GM23338 (cell line): ENCODE data around the gene UNKL. TPM values are rescaled to one million over a fixed set of nuclear protein-coding genes. Genes with fewer than 3 reads are reported as not detected.

ENCODE experiments used
- ATAC-seq: fragments of 200-7000 bp; cut with Tn5 transposase; 3 replicates; pipeline ENCODE4 v1.9.1; 2020
- DNase-seq: peaks from one replicate; pipeline ENCODE4 v3.0.0-alpha.2; 2015; ENCODE audit warnings: low spot score
- H2AFZ ChIP-seq: fragments of 200-600 bp; sonication (generic); 2 replicates; pipeline ENCODE4 v1.8.0; 2016; ENCODE audit warnings: antibody characterized with exemption, mild to moderate bottlenecking, moderate library complexity
- H3F3A ChIP-seq: fragments of 200-600 bp; sonication (generic); replicated peaks from 2 replicates; pipeline ENCODE4 v1.8.0; 2017; ENCODE audit warnings: antibody characterized with exemption, mixed run types, low read depth
- H3K27ac ChIP-seq: fragments of 200-600 bp; sonication (generic); 2 replicates; pipeline ENCODE4 v1.6.1; 2016; ENCODE audit warnings: low read depth
- H3K27me3 ChIP-seq: fragments of 200-600 bp; sonication (generic); 2 replicates; pipeline ENCODE4 v1.8.0; 2016; ENCODE audit warnings: mild to moderate bottlenecking, mixed run types, moderate library complexity; ENCODE audit not compliant: insufficient read depth
- H3K36me3 ChIP-seq: fragments of 200-600 bp; sonication (generic); 2 replicates; pipeline ENCODE4 v1.8.0; 2016; ENCODE audit warnings: mild to moderate bottlenecking; ENCODE audit not compliant: insufficient read depth
- H3K4me1 ChIP-seq: fragments of 200-600 bp; sonication (generic); 2 replicates; pipeline ENCODE4 v1.8.0; 2016; ENCODE audit warnings: mild to moderate bottlenecking, moderate library complexity; ENCODE audit not compliant: insufficient read depth
- H3K4me2 ChIP-seq: fragments of 200-600 bp; sonication (generic); 2 replicates; pipeline ENCODE4 v1.7.1; 2017; ENCODE audit warnings: mixed run types
- H3K4me3 ChIP-seq: fragments of 200-600 bp; sonication (generic); 2 replicates; pipeline ENCODE4 v1.6.1; 2016; ENCODE audit warnings: mixed run types
- H3K79me2 ChIP-seq: fragments of 200-600 bp; sonication (generic); replicated peaks from 2 replicates; pipeline ENCODE4 v1.8.0; 2017; ENCODE audit warnings: mild to moderate bottlenecking; ENCODE audit not compliant: insufficient read depth
- H3K9me2 ChIP-seq: fragments of 200-600 bp; sonication (generic); 2 replicates; pipeline ENCODE4 v1.8.0; 2017; ENCODE audit not compliant: insufficient read depth
- H4K20me1 ChIP-seq: fragments of 200-600 bp; sonication (generic); replicated peaks from 2 replicates; pipeline ENCODE4 v1.8.0; 2017; ENCODE audit warnings: mild to moderate bottlenecking; ENCODE audit not compliant: insufficient read depth
- H3K27ac Mint-ChIP-seq: 2 replicates; pipeline ENCODE4 v1.8.0; 2020; ENCODE audit warnings: inconsistent platforms, mild to moderate bottlenecking, moderate library complexity, mixed read lengths
- H3K27me3 Mint-ChIP-seq: 3 replicates; pipeline ENCODE4 v1.8.0; 2022; ENCODE audit warnings: low read depth, mild to moderate bottlenecking, moderate library complexity, mixed read lengths, inconsistent platforms; ENCODE audit not compliant: insufficient read depth, poor library complexity
- H3K36me3 Mint-ChIP-seq: 3 replicates; pipeline ENCODE4 v1.8.0; 2021; ENCODE audit warnings: low read depth, mild to moderate bottlenecking, inconsistent platforms, moderate library complexity, mixed read lengths
- H3K4me1 Mint-ChIP-seq: 3 replicates; pipeline ENCODE4 v1.8.0; 2020; ENCODE audit warnings: mild to moderate bottlenecking, inconsistent platforms, mixed read lengths
- H3K4me3 Mint-ChIP-seq: 3 replicates; pipeline ENCODE4 v1.8.0; 2021; ENCODE audit warnings: moderate library complexity, mild to moderate bottlenecking, inconsistent platforms, mixed read lengths
- H3K9me3 Mint-ChIP-seq: 3 replicates; pipeline ENCODE4 v1.8.0; 2020; ENCODE audit warnings: moderate library complexity, mild to moderate bottlenecking, inconsistent platforms, mixed read lengths
- CREB1 ChIP-seq: fragments of 250-450 bp; sonication (Bioruptor Pico); IDR thresholded peaks from 2 replicates; pipeline ENCODE4 v1.5.0; 2020; ENCODE audit warnings: low read depth, mild to moderate bottlenecking, moderate library complexity
- ETS1 ChIP-seq: IDR thresholded peaks from 2 replicates; pipeline ENCODE4 v1.6.1; 2016; ENCODE audit warnings: antibody characterized with exemption
- EZH2 ChIP-seq: fragments of 200-600 bp; sonication (generic); IDR thresholded peaks from one replicate; pipeline ENCODE4 v1.8.0; 2017; ENCODE audit warnings: antibody characterized with exemption, mild to moderate bottlenecking, low read depth; ENCODE audit not compliant: unreplicated experiment
- EZH2phosphoT487 ChIP-seq: fragments of 200-600 bp; sonication (generic); IDR thresholded peaks from one replicate; pipeline ENCODE4 v1.8.1; 2018; ENCODE audit warnings: antibody characterized with exemption; ENCODE audit not compliant: unreplicated experiment
- JUNB ChIP-seq: IDR thresholded peaks from one replicate; pipeline ENCODE4 v1.6.1; 2016; ENCODE audit warnings: antibody characterized with exemption; ENCODE audit not compliant: unreplicated experiment
- NANOG ChIP-seq: IDR thresholded peaks from 2 replicates; pipeline ENCODE4 v1.6.1; 2016; ENCODE audit warnings: antibody characterized with exemption, borderline replicate concordance
- POLR2AphosphoS5 ChIP-seq: IDR thresholded peaks from 2 replicates; pipeline ENCODE4 v1.6.1; 2016; ENCODE audit warnings: antibody characterized with exemption, low read depth
- STAT1 ChIP-seq: IDR thresholded peaks from one replicate; pipeline ENCODE4 v1.6.1; 2016; ENCODE audit warnings: antibody characterized with exemption; ENCODE audit not compliant: unreplicated experiment
- ZNF114 ChIP-seq: fragments of 250-450 bp; sonication (Bioruptor Pico); IDR thresholded peaks from 2 replicates; pipeline ENCODE4 v1.5.0; 2020; ENCODE audit warnings: mild to moderate bottlenecking, moderate library complexity
- ZNF331 ChIP-seq: fragments of 250-450 bp; sonication (Bioruptor Pico); IDR thresholded peaks from 2 replicates; pipeline ENCODE4 v1.5.0; 2020; ENCODE audit warnings: low read depth, mild to moderate bottlenecking, moderate library complexity
- polyA plus RNA-seq: library from polyadenylated mRNA; unstranded; fragments of >200 nt; fragmentation: Nextera tagmentation; extraction: Ambion mirVana; gene quantifications from 2 replicates; pipeline ENCODE4 v1.2.1, GENCODE V29; 2016
- total RNA-seq: library from RNA; depleted of rRNA; stranded (reverse); fragments of >200 nt; shearing (Covaris generic); gene quantifications from 2 replicates; pipeline ENCODE4 v1.2.3, GENCODE V29; 2014
- TF ChIP-seq, protein P1 (sequence below): fragments of 250-450 bp; sonication (Bioruptor Pico); IDR thresholded peaks from 2 replicates; pipeline ENCODE4 v1.5.0; 2020; ENCODE audit warnings: mild to moderate bottlenecking, moderate library complexity
- TF ChIP-seq, protein P2 (sequence below): IDR thresholded peaks from one replicate; pipeline ENCODE4 v1.6.1; 2018; ENCODE audit warnings: antibody characterized with exemption; ENCODE audit not compliant: unreplicated experiment
- TF ChIP-seq, protein P3 (sequence below), 2 experiments: fragments of 200-600 bp in 1 of 2; sonication (generic) in 1 of 2; conservative IDR thresholded peaks; 2 replicates each; pipeline versions ENCODE4 v1.5.1 to v1.6.1; 2016 to 2017; ENCODE audit warnings: antibody characterized with exemption in 2 of 2, low read depth in 2 of 2, mild to moderate bottlenecking in 2 of 2, moderate library complexity in 1 of 2

UNKL gene
- total and polyA plus RNA-seq, 2 experiments from 2014 or later, result 16.7 to 28.7 TPM

DNA sequence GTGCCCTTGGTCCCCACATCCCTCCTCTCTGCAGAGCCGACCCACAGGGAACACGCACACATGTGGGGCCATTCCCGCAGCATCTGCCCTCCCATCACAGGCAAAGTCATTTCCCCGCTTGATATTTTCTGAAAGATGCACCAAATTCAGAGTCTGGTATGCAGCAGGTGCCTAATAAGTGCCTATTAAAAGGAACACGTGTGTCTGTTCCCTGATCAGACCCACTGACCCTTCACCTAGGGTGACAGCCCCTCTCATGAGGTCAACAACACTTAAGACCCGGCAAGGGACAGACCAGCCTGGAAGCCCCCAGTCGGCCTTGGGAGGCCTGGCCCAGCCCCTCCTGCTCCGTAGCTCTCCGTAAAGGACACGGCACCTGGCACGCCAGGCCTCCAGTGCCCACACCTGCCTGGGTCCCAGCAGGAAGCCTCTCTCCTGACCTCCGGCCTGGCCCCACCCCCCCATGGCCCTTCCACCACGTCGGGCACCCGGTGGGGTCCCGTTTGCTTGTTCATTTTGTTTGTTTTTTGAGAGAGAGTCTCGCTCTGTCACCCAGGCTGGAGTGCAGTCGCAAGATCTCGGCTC is 20.0 kb downstream of the UNKL start:
- H3K27me3 ChIP-seq, result no peaks in the 10 kb centered on the region
- H3K27ac Mint-ChIP-seq, result no peak overlapping the region
- no peak for ATAC-seq
- no peaks in the 10 kb centered on the region for H3F3A ChIP-seq
- H3K36me3 Mint-ChIP-seq, result peaks cover 4% of the 10 kb centered on the region; the same call in 2 of the 3 replicates
- peaks cover 6% of the 10 kb centered on the region for H3K27me3 Mint-ChIP-seq
- no peak overlapping the region for H3K4me3 Mint-ChIP-seq
- H3K4me3 ChIP-seq, result no peak overlapping the region
- no peaks in the 10 kb centered on the region for H3K79me2 ChIP-seq
- no peaks in the 10 kb centered on the region for H3K9me2 ChIP-seq
- no peaks in the 10 kb centered on the region for H3K9me3 Mint-ChIP-seq
- H4K20me1 ChIP-seq, result no peaks in the 10 kb centered on the region; the same call in 1 of the 2 replicates
- no peaks in the 10 kb centered on the region; the same call in 2 of the 3 replicates for H3K4me1 Mint-ChIP-seq
- DNase-seq, result no peak
- H2AFZ ChIP-seq, result no peak overlapping the region
- no peak overlapping the region for H3K4me2 ChIP-seq
- TF ChIP-seq STAT1 (no peak), EZH2 (no peak), ETS1 (no peak), POLR2AphosphoS5 (no peak), EZH2phosphoT487 (no peak), JUNB (no peak), CREB1 (no peak), ZNF114 (no peak), ZNF331 (CRISPR knock-in tag) (no peak), NANOG (no peak)
- TF ChIP-seq, protein P1, sequence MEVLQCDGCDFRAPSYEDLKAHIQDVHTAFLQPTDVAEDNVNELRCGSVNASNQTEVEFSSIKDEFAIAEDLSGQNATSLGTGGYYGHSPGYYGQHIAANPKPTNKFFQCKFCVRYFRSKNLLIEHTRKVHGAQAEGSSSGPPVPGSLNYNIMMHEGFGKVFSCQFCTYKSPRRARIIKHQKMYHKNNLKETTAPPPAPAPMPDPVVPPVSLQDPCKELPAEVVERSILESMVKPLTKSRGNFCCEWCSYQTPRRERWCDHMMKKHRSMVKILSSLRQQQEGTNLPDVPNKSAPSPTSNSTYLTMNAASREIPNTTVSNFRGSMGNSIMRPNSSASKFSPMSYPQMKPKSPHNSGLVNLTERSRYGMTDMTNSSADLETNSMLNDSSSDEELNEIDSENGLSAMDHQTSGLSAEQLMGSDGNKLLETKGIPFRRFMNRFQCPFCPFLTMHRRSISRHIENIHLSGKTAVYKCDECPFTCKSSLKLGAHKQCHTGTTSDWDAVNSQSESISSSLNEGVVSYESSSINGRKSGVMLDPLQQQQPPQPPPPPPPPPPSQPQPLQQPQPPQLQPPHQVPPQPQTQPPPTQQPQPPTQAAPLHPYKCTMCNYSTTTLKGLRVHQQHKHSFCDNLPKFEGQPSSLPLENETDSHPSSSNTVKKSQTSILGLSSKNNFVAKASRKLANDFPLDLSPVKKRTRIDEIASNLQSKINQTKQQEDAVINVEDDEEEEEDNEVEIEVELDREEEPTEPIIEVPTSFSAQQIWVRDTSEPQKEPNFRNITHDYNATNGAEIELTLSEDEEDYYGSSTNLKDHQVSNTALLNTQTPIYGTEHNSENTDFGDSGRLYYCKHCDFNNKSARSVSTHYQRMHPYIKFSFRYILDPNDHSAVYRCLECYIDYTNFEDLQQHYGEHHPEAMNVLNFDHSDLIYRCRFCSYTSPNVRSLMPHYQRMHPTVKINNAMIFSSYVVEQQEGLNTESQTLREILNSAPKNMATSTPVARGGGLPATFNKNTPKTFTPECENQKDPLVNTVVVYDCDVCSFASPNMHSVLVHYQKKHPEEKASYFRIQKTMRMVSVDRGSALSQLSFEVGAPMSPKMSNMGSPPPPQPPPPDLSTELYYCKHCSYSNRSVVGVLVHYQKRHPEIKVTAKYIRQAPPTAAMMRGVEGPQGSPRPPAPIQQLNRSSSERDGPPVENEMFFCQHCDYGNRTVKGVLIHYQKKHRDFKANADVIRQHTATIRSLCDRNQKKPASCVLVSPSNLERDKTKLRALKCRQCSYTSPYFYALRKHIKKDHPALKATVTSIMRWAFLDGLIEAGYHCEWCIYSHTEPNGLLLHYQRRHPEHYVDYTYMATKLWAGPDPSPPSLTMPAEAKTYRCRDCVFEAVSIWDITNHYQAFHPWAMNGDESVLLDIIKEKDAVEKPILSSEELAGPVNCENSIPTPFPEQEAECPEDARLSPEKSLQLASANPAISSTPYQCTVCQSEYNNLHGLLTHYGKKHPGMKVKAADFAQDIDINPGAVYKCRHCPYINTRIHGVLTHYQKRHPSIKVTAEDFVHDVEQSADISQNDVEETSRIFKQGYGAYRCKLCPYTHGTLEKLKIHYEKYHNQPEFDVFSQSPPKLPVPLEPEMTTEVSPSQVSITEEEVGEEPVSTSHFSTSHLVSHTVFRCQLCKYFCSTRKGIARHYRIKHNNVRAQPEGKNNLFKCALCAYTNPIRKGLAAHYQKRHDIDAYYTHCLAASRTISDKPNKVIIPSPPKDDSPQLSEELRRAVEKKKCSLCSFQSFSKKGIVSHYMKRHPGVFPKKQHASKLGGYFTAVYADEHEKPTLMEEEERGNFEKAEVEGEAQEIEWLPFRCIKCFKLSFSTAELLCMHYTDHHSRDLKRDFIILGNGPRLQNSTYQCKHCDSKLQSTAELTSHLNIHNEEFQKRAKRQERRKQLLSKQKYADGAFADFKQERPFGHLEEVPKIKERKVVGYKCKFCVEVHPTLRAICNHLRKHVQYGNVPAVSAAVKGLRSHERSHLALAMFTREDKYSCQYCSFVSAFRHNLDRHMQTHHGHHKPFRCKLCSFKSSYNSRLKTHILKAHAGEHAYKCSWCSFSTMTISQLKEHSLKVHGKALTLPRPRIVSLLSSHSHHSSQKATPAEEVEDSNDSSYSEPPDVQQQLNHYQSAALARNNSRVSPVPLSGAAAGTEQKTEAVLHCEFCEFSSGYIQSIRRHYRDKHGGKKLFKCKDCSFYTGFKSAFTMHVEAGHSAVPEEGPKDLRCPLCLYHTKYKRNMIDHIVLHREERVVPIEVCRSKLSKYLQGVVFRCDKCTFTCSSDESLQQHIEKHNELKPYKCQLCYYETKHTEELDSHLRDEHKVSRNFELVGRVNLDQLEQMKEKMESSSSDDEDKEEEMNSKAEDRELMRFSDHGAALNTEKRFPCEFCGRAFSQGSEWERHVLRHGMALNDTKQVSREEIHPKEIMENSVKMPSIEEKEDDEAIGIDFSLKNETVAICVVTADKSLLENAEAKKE, result no peak
- TF ChIP-seq, protein P2, sequence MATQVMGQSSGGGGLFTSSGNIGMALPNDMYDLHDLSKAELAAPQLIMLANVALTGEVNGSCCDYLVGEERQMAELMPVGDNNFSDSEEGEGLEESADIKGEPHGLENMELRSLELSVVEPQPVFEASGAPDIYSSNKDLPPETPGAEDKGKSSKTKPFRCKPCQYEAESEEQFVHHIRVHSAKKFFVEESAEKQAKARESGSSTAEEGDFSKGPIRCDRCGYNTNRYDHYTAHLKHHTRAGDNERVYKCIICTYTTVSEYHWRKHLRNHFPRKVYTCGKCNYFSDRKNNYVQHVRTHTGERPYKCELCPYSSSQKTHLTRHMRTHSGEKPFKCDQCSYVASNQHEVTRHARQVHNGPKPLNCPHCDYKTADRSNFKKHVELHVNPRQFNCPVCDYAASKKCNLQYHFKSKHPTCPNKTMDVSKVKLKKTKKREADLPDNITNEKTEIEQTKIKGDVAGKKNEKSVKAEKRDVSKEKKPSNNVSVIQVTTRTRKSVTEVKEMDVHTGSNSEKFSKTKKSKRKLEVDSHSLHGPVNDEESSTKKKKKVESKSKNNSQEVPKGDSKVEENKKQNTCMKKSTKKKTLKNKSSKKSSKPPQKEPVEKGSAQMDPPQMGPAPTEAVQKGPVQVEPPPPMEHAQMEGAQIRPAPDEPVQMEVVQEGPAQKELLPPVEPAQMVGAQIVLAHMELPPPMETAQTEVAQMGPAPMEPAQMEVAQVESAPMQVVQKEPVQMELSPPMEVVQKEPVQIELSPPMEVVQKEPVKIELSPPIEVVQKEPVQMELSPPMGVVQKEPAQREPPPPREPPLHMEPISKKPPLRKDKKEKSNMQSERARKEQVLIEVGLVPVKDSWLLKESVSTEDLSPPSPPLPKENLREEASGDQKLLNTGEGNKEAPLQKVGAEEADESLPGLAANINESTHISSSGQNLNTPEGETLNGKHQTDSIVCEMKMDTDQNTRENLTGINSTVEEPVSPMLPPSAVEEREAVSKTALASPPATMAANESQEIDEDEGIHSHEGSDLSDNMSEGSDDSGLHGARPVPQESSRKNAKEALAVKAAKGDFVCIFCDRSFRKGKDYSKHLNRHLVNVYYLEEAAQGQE, result no peak
- TF ChIP-seq, protein P3, sequence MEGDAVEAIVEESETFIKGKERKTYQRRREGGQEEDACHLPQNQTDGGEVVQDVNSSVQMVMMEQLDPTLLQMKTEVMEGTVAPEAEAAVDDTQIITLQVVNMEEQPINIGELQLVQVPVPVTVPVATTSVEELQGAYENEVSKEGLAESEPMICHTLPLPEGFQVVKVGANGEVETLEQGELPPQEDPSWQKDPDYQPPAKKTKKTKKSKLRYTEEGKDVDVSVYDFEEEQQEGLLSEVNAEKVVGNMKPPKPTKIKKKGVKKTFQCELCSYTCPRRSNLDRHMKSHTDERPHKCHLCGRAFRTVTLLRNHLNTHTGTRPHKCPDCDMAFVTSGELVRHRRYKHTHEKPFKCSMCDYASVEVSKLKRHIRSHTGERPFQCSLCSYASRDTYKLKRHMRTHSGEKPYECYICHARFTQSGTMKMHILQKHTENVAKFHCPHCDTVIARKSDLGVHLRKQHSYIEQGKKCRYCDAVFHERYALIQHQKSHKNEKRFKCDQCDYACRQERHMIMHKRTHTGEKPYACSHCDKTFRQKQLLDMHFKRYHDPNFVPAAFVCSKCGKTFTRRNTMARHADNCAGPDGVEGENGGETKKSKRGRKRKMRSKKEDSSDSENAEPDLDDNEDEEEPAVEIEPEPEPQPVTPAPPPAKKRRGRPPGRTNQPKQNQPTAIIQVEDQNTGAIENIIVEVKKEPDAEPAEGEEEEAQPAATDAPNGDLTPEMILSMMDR (conservative IDR thresholded peaks at IDR 0.05; ENCODE audit: low read depth in 2 of 2), result no peak
- H3K27ac ChIP-seq, result no peak overlapping the region
- no peaks in the 10 kb centered on the region for H3K36me3 ChIP-seq
- no peaks in the 10 kb centered on the region for H3K4me1 ChIP-seq
